Small intestine (tissue), 7 donors: ENCODE data around the gene CHRNA9. TPM values are rescaled to one million over a fixed set of nuclear protein-coding genes. Genes with fewer than 3 reads are reported as not detected.

ENCODE experiments used
- DNase-seq, 2 donors: peaks; one replicate each; pipeline versions ENCODE4 v3.0.0 to v3.0.0-alpha.2; 2013
- FAIRE-seq: peaks from 2 replicates; lab custom pipeline; 2012; peaks lifted over from hg19 to GRCh38; lab: Jason Lieb, UNC
- H3K27ac ChIP-seq, 3 donors: one replicate each; pipeline ENCODE4 v1.5.1; 2013; ENCODE audit warnings: low read length in 2 of 3, mild to moderate bottlenecking in 2 of 3, control low read depth in 1 of 3, inconsistent platforms in 1 of 3, low read depth in 1 of 3, moderate library complexity in 1 of 3
- H3K27me3 ChIP-seq, 3 donors: one replicate each; pipeline ENCODE4 v1.6.1; 2013; ENCODE audit warnings: low read length in 3 of 3, inconsistent platforms in 1 of 3; ENCODE audit not compliant: control insufficient read depth in 3 of 3, insufficient read depth in 3 of 3
- H3K36me3 ChIP-seq, 3 donors: one replicate each; pipeline ENCODE4 v1.6.1; 2013; ENCODE audit warnings: low read length in 3 of 3, inconsistent platforms in 1 of 3, low read depth in 1 of 3, mild to moderate bottlenecking in 1 of 3, moderate library complexity in 1 of 3; ENCODE audit not compliant: control insufficient read depth in 3 of 3, insufficient read depth in 2 of 3
- H3K4me1 ChIP-seq, 3 donors: one replicate each; pipeline ENCODE4 v1.6.1; 2013; ENCODE audit warnings: low read length in 2 of 3, inconsistent platforms in 1 of 3, low read depth in 1 of 3, mild to moderate bottlenecking in 1 of 3, moderate library complexity in 1 of 3; ENCODE audit not compliant: control insufficient read depth in 3 of 3, insufficient read depth in 2 of 3
- H3K4me3 ChIP-seq, 3 donors: one replicate each; pipeline ENCODE4 v1.5.1; 2013; ENCODE audit warnings: low read length in 3 of 3, control low read depth in 1 of 3, inconsistent platforms in 1 of 3, low read depth in 1 of 3, mild to moderate bottlenecking in 1 of 3, moderate library complexity in 1 of 3
- H3K9me3 ChIP-seq, 2 donors: one replicate each; pipeline ENCODE4 v1.6.1; 2013; ENCODE audit warnings: low read depth in 1 of 2, low read length in 1 of 2; ENCODE audit not compliant: control insufficient read depth in 2 of 2, insufficient read depth in 1 of 2
- WGBS, 3 donors: extraction: QIAGEN DNeasy Blood & Tissue Kit; methylation state at CpG; one replicate each; pipeline ENCODE4 v1.1.7; 2013; 5-methylcytosine and 5-hydroxymethylcytosine counted together
- polyA plus RNA-seq, 4 donors: library from polyadenylated mRNA; stranded (reverse) in 3 of 4; unstranded in 1 of 4; fragments of 200-250 nt in 3 of 4; fragments of 120-200 nt in 1 of 4; gene quantifications; one replicate each; pipeline versions ENCODE4 v1.2.1 to v1.2.3, GENCODE V29; 2013
- donor health status: healthy with polysubstance abuse.
- donor health status: control.
- donor health status: control.
- donor health status: Bipolar disorder and iron deficiency.
- donor health status: healthy.

CHRNA9 gene
- polyA plus RNA-seq, 4 donors: 0.01 TPM; not detected in 2

DNA sequence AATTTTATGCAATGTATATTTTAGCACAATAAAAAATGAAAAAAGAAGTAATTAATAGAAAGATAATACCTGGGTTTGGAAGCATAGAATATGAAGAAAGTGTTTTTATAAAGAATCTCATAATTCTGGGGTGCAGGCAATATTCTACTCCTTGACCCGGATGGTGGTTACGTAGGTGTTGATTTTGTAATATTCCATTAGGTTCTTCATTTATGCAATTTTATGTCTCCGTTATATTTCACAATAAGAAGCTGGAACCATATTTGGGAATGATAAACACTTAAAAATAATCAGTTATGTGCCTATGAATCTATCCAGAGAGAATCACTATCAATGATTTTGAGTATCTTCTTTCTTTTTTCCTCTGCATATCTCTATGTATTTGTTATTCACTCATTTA is 38.5 kb downstream of the CHRNA9 start:
- Histone ChIP-seq H3K9me3 (no peaks in the 10 kb centered on the region), H3K27ac (no peak overlapping the region), H3K4me1 (peaks cover 2 to 37% (median 7%) of the 10 kb centered on the region in 3 donors), H3K27me3 (peaks cover 0 to 3% (median 0%) of the 10 kb centered on the region in 3 donors), H3K36me3 (no peaks in the 10 kb centered on the region), H3K4me3 (no peak overlapping the region)
- FAIRE-seq: no peak
- no peak for DNase-seq
- 93 to 94% (median 94%) methylated on average over 3 of the region's 3 CpGs for WGBS, 3 donors

DNA sequence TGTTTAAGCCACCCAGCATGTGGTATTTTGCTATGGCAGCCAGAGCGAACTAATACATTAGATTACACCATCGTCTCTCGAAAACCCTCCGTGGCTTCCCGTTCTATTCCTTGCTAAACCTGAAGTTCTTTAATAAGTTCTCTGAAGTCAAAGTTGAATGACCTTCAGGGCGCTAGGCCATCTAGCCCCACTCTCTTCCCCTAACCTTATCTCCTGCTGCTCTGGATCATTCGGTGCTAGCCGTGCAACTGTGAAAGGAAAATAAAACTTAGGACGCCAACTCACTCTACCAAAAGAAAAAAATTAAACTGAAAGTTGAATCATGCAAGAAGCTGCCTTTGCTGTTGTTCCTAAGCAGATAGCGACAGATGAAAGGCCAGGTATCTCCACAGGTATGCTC is 40.0 kb downstream of the CHRNA9 start:
- H3K27ac ChIP-seq: peak overlapping the region in 1 of 3 donors; percentile 81
- H3K36me3 ChIP-seq: no peaks in the 10 kb centered on the region
- 89 to 93% (median 91%) methylated on average over 10 of the region's 10 CpGs for WGBS, 3 donors
- H3K4me3 ChIP-seq: no peak overlapping the region
- H3K9me3 ChIP-seq: no peaks in the 10 kb centered on the region
- H3K27me3 ChIP-seq: peaks cover 0 to 3% (median 0%) of the 10 kb centered on the region in 3 donors
- peak in 1 of 2 donors; percentile 69 for DNase-seq
- peaks cover 2 to 27% (median 7%) of the 10 kb centered on the region in 3 donors for H3K4me1 ChIP-seq
- FAIRE-seq: no peak

DNA sequence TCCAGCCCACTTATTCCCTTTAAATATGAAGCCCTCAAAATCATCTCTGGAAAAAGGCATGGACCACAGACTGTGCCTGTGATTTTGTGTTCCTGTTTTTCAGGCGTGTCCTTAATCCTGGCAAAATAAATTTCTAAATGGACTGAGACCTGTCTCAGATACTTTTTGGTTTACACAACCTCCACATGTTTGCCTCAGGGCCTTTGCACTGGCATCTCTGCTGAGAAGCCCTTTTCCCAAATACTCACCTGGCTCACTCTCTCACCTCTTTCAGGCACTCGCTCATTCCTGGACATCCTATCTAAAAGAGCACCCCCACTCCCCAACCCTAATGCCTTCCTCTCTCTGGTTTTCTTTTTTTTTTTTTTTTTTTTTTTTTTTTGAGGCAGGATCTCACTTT is 40.5 kb downstream of the CHRNA9 start:
- no peaks in the 10 kb centered on the region for H3K36me3 ChIP-seq
- H3K4me3 ChIP-seq: no peak overlapping the region
- peaks cover 0 to 3% (median 0%) of the 10 kb centered on the region in 3 donors for H3K27me3 ChIP-seq
- no peaks in the 10 kb centered on the region for H3K9me3 ChIP-seq
- peaks cover 2 to 28% (median 6%) of the 10 kb centered on the region in 3 donors for H3K4me1 ChIP-seq
- H3K27ac ChIP-seq: peak overlapping the region in 1 of 3 donors; percentile 81
- DNase-seq (no peak), FAIRE-seq (no peak)
- 95 to 98% (median 96%) methylated on average over 2 of the region's 2 CpGs for WGBS, 3 donors

DNA sequence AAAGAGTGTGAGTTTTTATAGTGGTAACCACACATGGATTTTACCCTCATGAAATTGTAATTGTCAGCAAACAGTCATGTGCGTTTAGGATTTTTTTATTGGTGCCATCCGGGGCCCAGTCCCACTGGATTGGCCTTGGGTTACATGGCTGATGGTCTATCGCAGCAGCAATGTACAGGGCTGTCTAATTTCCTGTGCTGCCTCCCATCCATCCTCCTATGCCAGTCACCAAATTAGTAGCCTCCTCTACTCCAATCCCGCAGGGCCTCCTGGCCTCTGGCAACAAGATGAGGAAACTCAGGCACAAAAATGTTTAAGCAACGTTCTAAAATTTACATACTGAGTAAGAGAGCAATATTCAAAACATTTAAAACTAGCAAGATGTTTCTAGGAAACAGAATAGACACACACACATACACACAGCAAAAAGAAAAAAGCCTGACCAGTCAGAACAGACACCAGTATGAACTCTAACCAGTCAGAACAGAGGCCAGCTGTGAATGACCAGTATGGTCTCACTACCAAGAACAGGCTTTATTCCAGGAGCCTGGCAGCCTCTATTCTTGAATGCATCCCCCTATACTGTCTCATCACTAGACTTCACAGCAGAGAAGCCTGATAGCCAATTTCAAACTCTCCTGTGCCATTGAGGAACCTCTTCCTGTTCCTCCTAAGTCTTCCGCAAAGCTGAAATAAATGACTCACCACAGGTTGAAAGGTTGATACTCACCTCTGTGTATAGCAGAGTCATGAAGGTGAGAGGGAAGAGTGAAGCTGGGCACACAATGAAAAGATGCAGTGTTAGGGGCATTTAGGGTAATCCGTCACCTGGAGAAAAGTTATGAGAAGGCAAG is 42.6 kb downstream of the CHRNA9 start:
- Histone ChIP-seq H3K4me1 (peaks cover 2 to 23% (median 2%) of the 10 kb centered on the region in 3 donors), H3K4me3 (no peak overlapping the region), H3K36me3 (no peaks in the 10 kb centered on the region), H3K27me3 (peaks cover 0 to 2% (median 0%) of the 10 kb centered on the region in 3 donors), H3K27ac (peak overlapping the region; percentile 57 to 75 (median 70)), H3K9me3 (no peaks in the 10 kb centered on the region)
- FAIRE-seq (no peak), DNase-seq (peak; percentile 81 to 90)
- 62 to 65% (median 64%) methylated on average over 7 of the region's 7 CpGs for WGBS, 3 donors

DNA sequence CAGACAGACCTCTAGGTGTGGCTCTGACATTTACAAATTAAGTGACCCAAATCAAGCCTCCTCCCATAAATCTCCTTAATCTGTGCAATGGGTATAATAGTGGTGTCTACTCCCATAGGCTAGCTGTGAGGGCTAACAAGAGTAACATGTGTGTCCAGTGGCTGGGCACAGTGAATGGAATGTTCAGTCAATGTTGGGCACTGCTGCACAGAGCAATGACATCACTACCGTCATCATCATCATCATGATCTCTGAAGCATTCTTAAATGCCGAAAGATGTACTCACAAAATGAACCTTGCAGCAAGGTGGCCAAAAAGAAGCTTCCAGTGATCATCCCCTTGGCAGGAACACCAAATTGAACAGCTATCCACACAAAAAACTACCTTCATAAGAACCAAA is 43.5 kb downstream of the CHRNA9 start:
- FAIRE-seq: no peak
- 50 to 84% (median 61%) methylated on average over 2 of the region's 2 CpGs for WGBS, 3 donors
- peaks cover 0 to 2% (median 0%) of the 10 kb centered on the region in 3 donors for H3K27me3 ChIP-seq
- no peaks in the 10 kb centered on the region for H3K9me3 ChIP-seq
- no peaks in the 10 kb centered on the region for H3K36me3 ChIP-seq
- DNase-seq: no peak
- H3K4me3 ChIP-seq: no peak overlapping the region
- peak overlapping the region in 1 of 3 donors; percentile 75 for H3K27ac ChIP-seq
- H3K4me1 ChIP-seq: peaks cover 2 to 23% (median 2%) of the 10 kb centered on the region in 3 donors

DNA sequence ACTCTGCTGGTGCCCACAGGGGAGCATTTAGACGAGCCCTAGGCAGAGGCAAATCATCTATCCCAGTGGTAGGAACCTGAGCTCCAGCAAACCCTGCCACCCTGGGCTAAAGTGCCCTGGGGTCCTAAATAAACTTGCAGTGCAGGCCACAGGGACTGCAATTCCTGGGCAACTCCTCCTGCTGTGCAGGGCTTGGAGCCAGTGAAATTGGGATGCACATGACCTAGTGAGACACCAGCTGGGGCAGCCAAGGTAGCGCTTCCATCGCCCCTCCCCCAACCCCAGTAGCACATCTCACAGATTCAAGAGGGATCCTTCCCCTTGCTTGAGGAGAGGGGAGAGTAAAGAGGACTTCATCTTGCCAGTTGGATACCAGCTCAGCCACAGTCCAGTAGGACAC is 44.1 kb downstream of the CHRNA9 start:
- Histone ChIP-seq H3K27ac (no peak overlapping the region), H3K36me3 (no peaks in the 10 kb centered on the region), H3K27me3 (peaks cover 0 to 2% (median 0%) of the 10 kb centered on the region in 3 donors), H3K4me3 (no peak overlapping the region), H3K9me3 (no peaks in the 10 kb centered on the region), H3K4me1 (peaks cover 2 to 23% (median 2%) of the 10 kb centered on the region in 3 donors)
- WGBS, 3 donors: 73 to 90% (median 76%) methylated on average over 3 of the region's 3 CpGs
- FAIRE-seq (no peak), DNase-seq (no peak)

DNA sequence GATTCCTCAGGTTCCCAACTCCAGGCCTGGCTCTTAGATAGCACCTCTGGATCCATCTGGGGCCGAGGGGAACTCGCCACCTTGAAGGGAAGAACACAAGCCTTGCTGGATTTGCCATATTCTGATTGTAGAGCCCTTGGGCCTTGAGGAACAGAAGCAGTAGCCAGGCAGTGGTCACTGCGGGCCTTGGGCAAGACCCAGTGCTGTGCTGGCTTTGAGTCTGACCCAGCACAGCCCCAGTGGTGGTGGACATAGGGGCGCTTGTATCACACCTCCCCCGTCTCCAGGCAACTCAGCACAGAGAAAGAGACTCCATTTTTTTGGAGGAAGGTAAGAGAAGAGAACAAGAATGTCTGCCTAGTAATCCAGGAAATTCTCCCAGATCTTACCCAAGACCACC is 45.5 kb downstream of the CHRNA9 start:
- WGBS, 3 donors: 71 to 75% (median 74%) methylated on average over 5 of the region's 5 CpGs
- no peak overlapping the region for H3K4me3 ChIP-seq
- no peak overlapping the region for H3K27ac ChIP-seq
- FAIRE-seq (no peak), DNase-seq (no peak)
- peaks cover 0 to 2% (median 0%) of the 10 kb centered on the region in 3 donors for H3K27me3 ChIP-seq
- peaks cover 2 to 23% (median 2%) of the 10 kb centered on the region in 3 donors for H3K4me1 ChIP-seq
- no peaks in the 10 kb centered on the region for H3K36me3 ChIP-seq
- H3K9me3 ChIP-seq: no peaks in the 10 kb centered on the region

DNA sequence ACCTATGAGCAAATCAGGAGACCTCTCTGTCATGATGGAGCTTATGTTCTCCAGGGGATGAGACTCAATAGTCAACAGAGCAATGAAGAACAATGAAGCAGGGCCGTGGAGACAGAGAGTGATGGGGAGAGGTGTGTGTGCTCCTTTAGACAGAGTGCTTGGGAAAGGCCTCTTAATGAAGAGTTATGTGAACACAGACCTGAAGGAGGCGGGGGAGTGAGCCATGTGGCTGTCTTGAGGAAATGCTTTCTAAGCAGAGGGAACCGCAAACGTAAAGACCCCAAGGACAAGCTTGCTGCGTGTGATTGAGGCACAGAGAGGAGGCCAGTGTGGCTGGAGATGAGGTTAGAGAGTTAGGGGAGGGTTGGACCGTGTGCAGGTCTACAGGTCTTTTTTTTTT is 53.1 kb downstream of the CHRNA9 start:
- Histone ChIP-seq H3K9me3 (no peaks in the 10 kb centered on the region), H3K27ac (no peak overlapping the region), H3K4me3 (no peak overlapping the region), H3K36me3 (no peaks in the 10 kb centered on the region), H3K4me1 (no peaks in the 10 kb centered on the region), H3K27me3 (no peaks in the 10 kb centered on the region)
- no peak for FAIRE-seq
- 57 to 90% (median 78%) methylated on average over 6 of the region's 6 CpGs for WGBS, 3 donors
- no peak for DNase-seq
